K562 (cell line): ENCODE results near the gene TMEM167B. TPM values are rescaled to one million over a fixed set of nuclear protein-coding genes. Genes with fewer than 3 reads are reported as not detected.

Experiments used
- ATAC-seq: fragments of 200-7000 bp; cut with Tn5 transposase; 3 replicates; pipeline ENCODE4 v1.9.1; 2020; ENCODE audit warnings: moderate library complexity
- BruUV-seq: library from RNA; stranded (reverse); fragments of 400-500 nt; replicated peaks from 2 replicates; lab custom pipeline; 2021; lab: Mats Ljungman, UMichigan
- CTCF ChIA-PET: fragments of 300-600 bp; formaldehyde crosslinking; extraction: SDS; loops from one replicate; lab custom pipeline; 2021; ENCODE audit warnings: low intra/inter-chr PET ratio; lab: Yijun Ruan, JAX
- POLR2A ChIA-PET: fragments of 300-600, 350-650 bp; sonication (Branson Sonifier 250); formaldehyde crosslinking; extraction: SDS; loops from one replicate; lab custom pipeline; 2021; ENCODE audit warnings: antibody characterized with exemption, inconsistent platforms; lab: Yijun Ruan, JAX
- DNase-seq, 4 experiments: peaks; one replicate each; pipeline versions ENCODE4 v3.0.0 to v3.0.0-alpha.2; 2011 to 2018; ENCODE audit warnings: low spot score in 3 of 4, mixed read lengths in 3 of 4; ENCODE audit errors: extremely low read depth in 1 of 4
- FAIRE-seq: peaks from 2 replicates; lab custom pipeline; 2011; peaks lifted over from hg19 to GRCh38; lab: Jason Lieb, UNC
- H2AFZ ChIP-seq: 2 replicates; pipeline ENCODE4 v1.6.0; 2011; ENCODE audit warnings: low read depth, low read length, control low read depth, inconsistent platforms
- H3K27ac ChIP-seq: fragments of 200-600 bp; 3 replicates; pipeline ENCODE4 v1.8.0; 2011; ENCODE audit warnings: low read depth, mild to moderate bottlenecking, control low read depth, inconsistent platforms, low read length, moderate library complexity, mixed read lengths; ENCODE audit errors: extremely low read depth
- H3K27me3 ChIP-seq, 2 experiments: fragments of 300-600 bp in 1 of 2; 2 replicates in 1 of 2; 3 replicates in 1 of 2; pipeline versions ENCODE4 v1.6.0 to v1.8.0; 2011; ENCODE audit warnings: inconsistent platforms in 2 of 2, low read length in 2 of 2, mild to moderate bottlenecking in 1 of 2, mixed read lengths in 1 of 2, moderate library complexity in 1 of 2; ENCODE audit not compliant: control insufficient read depth in 2 of 2, insufficient read depth in 2 of 2
- H3K36me3 ChIP-seq: fragments of 300-600 bp; 3 replicates; pipeline ENCODE4 v1.8.0; 2011; ENCODE audit warnings: mild to moderate bottlenecking, low read length, inconsistent platforms; ENCODE audit not compliant: control insufficient read depth, insufficient read depth
- H3K4me1 ChIP-seq, 2 experiments: fragments of 200-600 bp in 1 of 2; replicated peaks in 1 of 2; 2 replicates in 1 of 2; 3 replicates in 1 of 2; pipeline versions ENCODE4 v1.5.1 to v1.8.0; 2011; ENCODE audit warnings: inconsistent platforms in 2 of 2, low read length in 2 of 2, mild to moderate bottlenecking in 1 of 2, mixed read lengths in 1 of 2, moderate library complexity in 1 of 2; ENCODE audit not compliant: control insufficient read depth in 2 of 2, insufficient read depth in 2 of 2
- H3K4me2 ChIP-seq: 2 replicates; pipeline ENCODE4 v1.6.1; 2011; ENCODE audit warnings: low read length, control low read depth, inconsistent platforms, mixed read lengths; ENCODE audit not compliant: insufficient read depth
- H3K4me3 ChIP-seq: fragments of 200-600 bp; sonication (generic), shearing (Covaris generic); 2 replicates; pipeline ENCODE4 v1.5.1; 2016; ENCODE audit warnings: control low read depth, inconsistent platforms
- H3K79me2 ChIP-seq: fragments of 200-600 bp; 3 replicates; pipeline ENCODE4 v1.8.0; 2011; ENCODE audit warnings: low read length, inconsistent platforms; ENCODE audit not compliant: control insufficient read depth, insufficient read depth
- H3K9ac ChIP-seq, 2 experiments: 2 replicates each; pipeline versions ENCODE4 v1.6.0 to v1.6.1; 2011; ENCODE audit warnings: low read depth in 2 of 2, low read length in 2 of 2, control low read depth in 1 of 2, inconsistent platforms in 1 of 2, mild to moderate bottlenecking in 1 of 2, mixed read lengths in 1 of 2; ENCODE audit not compliant: insufficient read depth in 1 of 2
- H3K9me1 ChIP-seq: one replicate; pipeline ENCODE4 v1.6.0; 2011; ENCODE audit warnings: inconsistent platforms, mild to moderate bottlenecking, low read length, moderate library complexity; ENCODE audit not compliant: control insufficient read depth, insufficient read depth
- H3K9me3 ChIP-seq: replicated peaks from 2 replicates; pipeline ENCODE4 v1.5.1; 2011; ENCODE audit warnings: low read depth, low read length, inconsistent platforms; ENCODE audit not compliant: control insufficient read depth, insufficient read depth
- H4K20me1 ChIP-seq: replicated peaks from 2 replicates; pipeline ENCODE4 v1.6.1; 2011; ENCODE audit warnings: low read length, inconsistent platforms, mixed read lengths; ENCODE audit not compliant: control insufficient read depth, insufficient read depth
- CHAMP1 ChIP-seq: fragments of 450-650 bp; IDR thresholded peaks from 2 replicates; pipeline ENCODE4 v1.6.1; 2016; ENCODE audit warnings: mild to moderate bottlenecking
- FOXP1 ChIP-seq: sonication (generic); formaldehyde crosslinking; IDR thresholded peaks from 2 replicates; pipeline ENCODE4 v1.8.0; 2022; ENCODE audit warnings: mild to moderate bottlenecking, missing genetic modification reagents
- ILK ChIP-seq: fragments of 450-650 bp; IDR thresholded peaks from 2 replicates; pipeline ENCODE4 v1.6.1; 2016; ENCODE audit warnings: missing genetic modification characterization, low read depth, mild to moderate bottlenecking, missing compliant biosample characterization, moderate library complexity, borderline replicate concordance
- L3MBTL2 ChIP-seq: fragments of 450-650 bp; IDR thresholded peaks from 2 replicates; pipeline ENCODE4 v1.6.1; 2016; ENCODE audit warnings: mild to moderate bottlenecking, moderate library complexity
- NCOA2 ChIP-seq, 2 experiments: fragments of 450-650 bp; IDR thresholded peaks; 2 replicates each; pipeline ENCODE4 v1.6.1; 2018; ENCODE audit warnings: mild to moderate bottlenecking in 2 of 2, moderate library complexity in 1 of 2; ENCODE audit not compliant: partially characterized antibody in 2 of 2
- PHF21A ChIP-seq: fragments of 450-650 bp; IDR thresholded peaks from 2 replicates; pipeline ENCODE4 v1.6.1; 2017; ENCODE audit warnings: low read depth, borderline replicate concordance
- SOX6 ChIP-seq: fragments of 450-650 bp; IDR thresholded peaks from 2 replicates; pipeline ENCODE4 v1.6.1; 2014; ENCODE audit warnings: mild to moderate bottlenecking
- ZC3H4 ChIP-seq: sonication (generic); formaldehyde crosslinking; IDR thresholded peaks from 2 replicates; pipeline ENCODE4 v1.9.0; 2021; ENCODE audit warnings: missing genetic modification reagents, borderline replicate concordance
- ZNF282 ChIP-seq: sonication (generic); formaldehyde crosslinking; IDR thresholded peaks from 2 replicates; pipeline ENCODE4 v1.8.1; 2023; ENCODE audit warnings: missing genetic modification reagents
- ZNF449 ChIP-seq: fragments of 250-450 bp; sonication (Bioruptor Pico); IDR thresholded peaks from 2 replicates; pipeline ENCODE4 v1.8.0; 2022; ENCODE audit warnings: moderate library complexity, mild to moderate bottlenecking, inconsistent platforms
- ZNF695 ChIP-seq: fragments of 450-650 bp; formaldehyde crosslinking; IDR thresholded peaks from 2 replicates; pipeline ENCODE4 v1.4.0; 2020; ENCODE audit warnings: mild to moderate bottlenecking, moderate library complexity
- WGBS: fragments of 100-300 bp; shearing (Covaris generic); methylation state at CpG from one replicate; pipeline ENCODE4 v1.1.6; 2016; ENCODE audit warnings: low coverage, mixed read lengths; ENCODE audit not compliant: insufficient coverage; ENCODE audit errors: missing lambda C conversion rate; 5-methylcytosine and 5-hydroxymethylcytosine counted together
- in situ Hi-C: fragments of 300-500 bp; cut with MboI; formaldehyde crosslinking; loops from 4 replicates; pipeline ENCODE4 v1.15.0; 2018; ENCODE audit warnings: inconsistent platforms, mixed read lengths
- intact Hi-C: fragments of 100-400 bp; cut with micrococcal nuclease; formaldehyde crosslinking; loops from 2 replicates; pipeline ENCODE4 v1.14.2; 2022
- polyA plus RNA-seq, 8 experiments: library from polyadenylated mRNA; depleted of rRNA in 4 of 8; stranded (reverse) in 5 of 8; unstranded in 3 of 8; fragments of >200 nt; fragmentation: Nextera tagmentation in 2 of 8; fragmentation: Illumina TruSeq in 1 of 8; extraction: Ambion mirVana in 2 of 8; extraction: Trizol in 1 of 8; gene quantifications; 2 replicates each; pipeline versions ENCODE4 v1.2.1 to v1.2.3, GENCODE V29; 2011 to 2014; ENCODE audit warnings: inconsistent platforms in 1 of 8, missing spikeins in 1 of 8
- total RNA-seq, 7 experiments: library from RNA; depleted of rRNA in 6 of 7; stranded (reverse); fragments of >200 nt in 6 of 7; fragmentation: Illumina TruSeq in 2 of 7; extraction: Trizol in 2 of 7; gene quantifications; 2 replicates each; pipeline versions ENCODE4 v1.2.1 to v1.2.3, GENCODE V29; 2011 to 2021; ENCODE audit warnings: low replicate concordance in 1 of 7
- TF ChIP-seq, protein P1 (sequence below): fragments of 450-650 bp; IDR thresholded peaks from 2 replicates; pipeline ENCODE4 v1.6.1; 2016
- TF ChIP-seq, protein P2 (sequence below): sonication (generic); formaldehyde crosslinking; IDR thresholded peaks from 2 replicates; pipeline ENCODE4 v1.5.0; 2020; ENCODE audit warnings: missing genetic modification reagents

Gene TMEM167B
- total and polyA plus RNA-seq, 9 of the 15 experiments (the other 6 are each of a cell fraction or from before 2014, with no cell fraction given) = 17.2 to 36.4 (median 32.2) TPM

DNA sequence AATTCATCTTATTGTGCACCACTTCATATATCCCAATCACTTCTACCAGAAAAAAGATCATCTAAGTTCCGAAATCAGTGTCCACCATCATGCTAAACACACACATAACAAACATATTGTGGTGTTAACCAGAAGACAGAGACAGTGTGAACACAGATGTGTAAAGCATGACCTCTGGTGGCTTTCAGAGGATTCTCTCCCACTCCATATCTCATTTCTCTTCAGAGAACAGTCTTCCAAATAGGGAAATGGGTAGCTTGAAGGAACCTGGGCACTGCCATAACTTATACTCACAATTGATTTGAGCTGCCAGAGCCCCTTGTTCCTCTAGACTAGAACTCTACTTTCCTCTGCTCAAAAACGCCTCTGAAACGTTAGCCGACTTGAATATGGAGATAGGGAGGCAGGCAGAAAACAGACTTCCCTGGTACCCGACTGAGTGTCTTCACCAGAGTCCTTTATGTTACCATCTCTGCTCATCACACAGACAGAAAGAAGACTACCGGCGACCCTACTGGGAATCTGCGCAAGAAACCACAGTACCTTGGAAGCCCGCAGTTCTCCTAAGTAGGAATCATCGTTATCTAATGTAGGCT is 21.6 kb downstream of the TMEM167B start (continued):
- TF ChIP-seq, protein P1, sequence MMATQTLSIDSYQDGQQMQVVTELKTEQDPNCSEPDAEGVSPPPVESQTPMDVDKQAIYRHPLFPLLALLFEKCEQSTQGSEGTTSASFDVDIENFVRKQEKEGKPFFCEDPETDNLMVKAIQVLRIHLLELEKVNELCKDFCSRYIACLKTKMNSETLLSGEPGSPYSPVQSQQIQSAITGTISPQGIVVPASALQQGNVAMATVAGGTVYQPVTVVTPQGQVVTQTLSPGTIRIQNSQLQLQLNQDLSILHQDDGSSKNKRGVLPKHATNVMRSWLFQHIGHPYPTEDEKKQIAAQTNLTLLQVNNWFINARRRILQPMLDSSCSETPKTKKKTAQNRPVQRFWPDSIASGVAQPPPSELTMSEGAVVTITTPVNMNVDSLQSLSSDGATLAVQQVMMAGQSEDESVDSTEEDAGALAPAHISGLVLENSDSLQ = no peak
- no peak for TF ChIP-seq ZNF282 (CRISPR knock-in tag)
- TF ChIP-seq SOX6 = 0 out of 2 replicates have a peak, but pooled peaks have one; percentile 12
- no peak for TF ChIP-seq ILK (tag)

GRCh38 chr1:109112652-109113285 is 22.2 kb downstream of the TMEM167B start:
- Histone ChIP-seq H3K9me1 (no peaks in the 10 kb centered on the region), H3K9me3 (no peaks in the 10 kb centered on the region), H3K27me3 (peaks cover 0 to 6% of the 10 kb centered on the region in 2 experiments; a peak in 1 of 5 replicates), H3K4me3 (no peak overlapping the region), H3K79me2 (no peaks in the 10 kb centered on the region), H4K20me1 (no peaks in the 10 kb centered on the region; the same call in 1 of the 2 replicates), H3K9ac (peak overlapping the region in 1 of 2 experiments; percentile 80; a peak in 2 of 4 replicates), H3K27ac (no peak overlapping the region), H3K36me3 (no peaks in the 10 kb centered on the region), H2AFZ (peak overlapping the region; percentile 84), H3K4me1 (peaks cover 10 to 20% of the 10 kb centered on the region in 2 experiments; a peak in 4 of 5 replicates), H3K4me2 (peak overlapping the region; percentile 71)
- CTCF ChIA-PET = interaction anchor here (0.6 to 2.3 kb wide), 12 partner anchors 23 to 1331 kb away, joined by 3 to 32 read pairs (median 4); partner anchors contain the start of gene TMEM167B
- ATAC-seq (peak; percentile 98), DNase-seq (peak; percentile 93 to 97 (median 96)), FAIRE-seq (peak; percentile 80)
- POLR2A ChIA-PET = interaction anchor here (0.6 to 5.8 kb wide), 6 partner anchors 12 to 218 kb away, joined by 3 to 65 read pairs (median 3); partner anchors contain the start of gene TMEM167B
- intact Hi-C loops (loop anchor here (1.0 to 10.0 kb wide), 12 partner anchors 23 to 1328 kb away; partner anchors contain the start of genes CLCC1, GPR61 and WDR47), in situ Hi-C loops (loop anchor here (5.0 kb wide), 1 partner anchor 285 kb away; no protein-coding TSS in a partner anchor)
- no TSS peak for BruUV-seq
- WGBS = 17% methylated on average over 31 of the region's 31 CpGs
- TF ChIP-seq ZNF695 (CRISPR knock-in tag) (no peak), NCOA2 (IDR thresholded peaks at IDR 0.05; ENCODE audit: partially characterized antibody in 2 of 2) (no peak), PHF21A (no peak), CHAMP1 (no peak), ZNF449 (CRISPR knock-in tag) (no peak), L3MBTL2 (peak; percentile 67), FOXP1 (CRISPR knock-in tag) (no peak; the same call in 1 of the 2 replicates), ZC3H4 (CRISPR knock-in tag) (no peak)
- TF ChIP-seq, protein P2, sequence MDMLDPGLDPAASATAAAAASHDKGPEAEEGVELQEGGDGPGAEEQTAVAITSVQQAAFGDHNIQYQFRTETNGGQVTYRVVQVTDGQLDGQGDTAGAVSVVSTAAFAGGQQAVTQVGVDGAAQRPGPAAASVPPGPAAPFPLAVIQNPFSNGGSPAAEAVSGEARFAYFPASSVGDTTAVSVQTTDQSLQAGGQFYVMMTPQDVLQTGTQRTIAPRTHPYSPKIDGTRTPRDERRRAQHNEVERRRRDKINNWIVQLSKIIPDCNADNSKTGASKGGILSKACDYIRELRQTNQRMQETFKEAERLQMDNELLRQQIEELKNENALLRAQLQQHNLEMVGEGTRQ (CRISPR knock-in tag) = no peak
